Endothelial cell (in vitro differentiated cells): ENCODE results near the gene ARHGAP8. TPM values are rescaled to one million over a fixed set of nuclear protein-coding genes. Genes with fewer than 3 reads are reported as not detected.

Experiments used
- DNase-seq: peaks from one replicate; pipeline ENCODE4 v3.0.0; 2021; ENCODE audit warnings: low spot score
- H3K27ac Mint-ChIP-seq: one replicate; pipeline ENCODE4 v1.8.0; 2021; ENCODE audit warnings: mixed read lengths, inconsistent platforms; ENCODE audit not compliant: unreplicated experiment
- H3K27me3 Mint-ChIP-seq: one replicate; pipeline ENCODE4 v1.8.0; 2021; ENCODE audit warnings: mild to moderate bottlenecking, moderate library complexity, mixed read lengths, inconsistent platforms; ENCODE audit not compliant: unreplicated experiment
- H3K36me3 Mint-ChIP-seq: one replicate; pipeline ENCODE4 v1.8.0; 2021; ENCODE audit warnings: mild to moderate bottlenecking, low read depth, mixed read lengths, inconsistent platforms; ENCODE audit not compliant: unreplicated experiment
- H3K4me1 Mint-ChIP-seq: one replicate; pipeline ENCODE4 v1.8.0; 2021; ENCODE audit warnings: mild to moderate bottlenecking, mixed read lengths, inconsistent platforms; ENCODE audit not compliant: unreplicated experiment
- H3K4me3 Mint-ChIP-seq: one replicate; pipeline ENCODE4 v1.8.0; 2021; ENCODE audit warnings: mild to moderate bottlenecking, mixed read lengths, inconsistent platforms; ENCODE audit not compliant: unreplicated experiment
- H3K9me3 Mint-ChIP-seq: one replicate; pipeline ENCODE4 v1.8.0; 2021; ENCODE audit warnings: mixed read lengths, inconsistent platforms; ENCODE audit not compliant: unreplicated experiment
- CTCF ChIP-seq: fragments of 200-600 bp; sonication (generic); IDR thresholded peaks from one replicate; pipeline ENCODE4 v1.5.0; 2021; ENCODE audit warnings: antibody characterized with exemption; ENCODE audit not compliant: unreplicated experiment
- total RNA-seq: library from RNA; stranded (reverse); fragmentation: NEBNext Ultra II Directional; extraction: Animal tissue kit (Norgen Biotek cat#: 25700); gene quantifications from one replicate; pipeline ENCODE4 v1.2.1, GENCODE V29; 2021; ENCODE audit not compliant: unreplicated experiment

ARHGAP8 gene
- total RNA-seq, 1 donor from 2014 or later, result 0.80 TPM

GRCh38 chr22:44723801-44724200 is 28.6 kb upstream of the ARHGAP8 start:
- H3K4me1 Mint-ChIP-seq, result no peaks in the 10 kb centered on the region
- DNase-seq, result no peak
- H3K27me3 Mint-ChIP-seq, result no peaks in the 10 kb centered on the region
- no peak for TF ChIP-seq CTCF
- H3K27ac Mint-ChIP-seq, result no peak overlapping the region
- no peaks in the 10 kb centered on the region for H3K9me3 Mint-ChIP-seq
- H3K4me3 Mint-ChIP-seq, result no peak overlapping the region
- peaks cover 1% of the 10 kb centered on the region for H3K36me3 Mint-ChIP-seq

GRCh38 chr22:44724416-44724815 is 28.0 kb upstream of the ARHGAP8 start:
- Mint-ChIP-seq H3K4me1 (no peaks in the 10 kb centered on the region), H3K36me3 (no peaks in the 10 kb centered on the region), H3K4me3 (no peak overlapping the region), H3K27me3 (no peaks in the 10 kb centered on the region), H3K27ac (no peak overlapping the region), H3K9me3 (no peaks in the 10 kb centered on the region)
- no peak for DNase-seq
- no peak for TF ChIP-seq CTCF

GRCh38 chr22:44724859-44725258 is 27.5 kb upstream of the ARHGAP8 start:
- TF ChIP-seq CTCF, result no peak
- no peaks in the 10 kb centered on the region for H3K9me3 Mint-ChIP-seq
- H3K27me3 Mint-ChIP-seq, result no peaks in the 10 kb centered on the region
- no peak for DNase-seq
- no peak overlapping the region for H3K4me3 Mint-ChIP-seq
- H3K27ac Mint-ChIP-seq, result no peak overlapping the region
- H3K4me1 Mint-ChIP-seq, result no peaks in the 10 kb centered on the region
- no peaks in the 10 kb centered on the region for H3K36me3 Mint-ChIP-seq

- Mint-ChIP-seq H3K27me3 (peaks cover 3% of the 10 kb centered on the region), H3K4me1 (no peaks in the 10 kb centered on the region), H3K27ac (no peak overlapping the region), H3K9me3 (no peaks in the 10 kb centered on the region), H3K4me3 (no peak overlapping the region), H3K36me3 (no peaks in the 10 kb centered on the region)
- no peak for DNase-seq
- TF ChIP-seq CTCF, result no peak
Observed at GRCh38 chr22:44726439-44726838, 25.9 kb upstream of the ARHGAP8 start.

GRCh38 chr22:44727148-44727547 is 25.2 kb upstream of the ARHGAP8 start:
- H3K36me3 Mint-ChIP-seq, result no peaks in the 10 kb centered on the region
- no peak overlapping the region for H3K27ac Mint-ChIP-seq
- no peak for TF ChIP-seq CTCF
- no peaks in the 10 kb centered on the region for H3K4me1 Mint-ChIP-seq
- H3K9me3 Mint-ChIP-seq, result no peaks in the 10 kb centered on the region
- DNase-seq, result no peak
- peaks cover 4% of the 10 kb centered on the region for H3K27me3 Mint-ChIP-seq
- no peak overlapping the region for H3K4me3 Mint-ChIP-seq
